ENCODE results near the gene RDH13.

The RDH13 gene

DNA sequence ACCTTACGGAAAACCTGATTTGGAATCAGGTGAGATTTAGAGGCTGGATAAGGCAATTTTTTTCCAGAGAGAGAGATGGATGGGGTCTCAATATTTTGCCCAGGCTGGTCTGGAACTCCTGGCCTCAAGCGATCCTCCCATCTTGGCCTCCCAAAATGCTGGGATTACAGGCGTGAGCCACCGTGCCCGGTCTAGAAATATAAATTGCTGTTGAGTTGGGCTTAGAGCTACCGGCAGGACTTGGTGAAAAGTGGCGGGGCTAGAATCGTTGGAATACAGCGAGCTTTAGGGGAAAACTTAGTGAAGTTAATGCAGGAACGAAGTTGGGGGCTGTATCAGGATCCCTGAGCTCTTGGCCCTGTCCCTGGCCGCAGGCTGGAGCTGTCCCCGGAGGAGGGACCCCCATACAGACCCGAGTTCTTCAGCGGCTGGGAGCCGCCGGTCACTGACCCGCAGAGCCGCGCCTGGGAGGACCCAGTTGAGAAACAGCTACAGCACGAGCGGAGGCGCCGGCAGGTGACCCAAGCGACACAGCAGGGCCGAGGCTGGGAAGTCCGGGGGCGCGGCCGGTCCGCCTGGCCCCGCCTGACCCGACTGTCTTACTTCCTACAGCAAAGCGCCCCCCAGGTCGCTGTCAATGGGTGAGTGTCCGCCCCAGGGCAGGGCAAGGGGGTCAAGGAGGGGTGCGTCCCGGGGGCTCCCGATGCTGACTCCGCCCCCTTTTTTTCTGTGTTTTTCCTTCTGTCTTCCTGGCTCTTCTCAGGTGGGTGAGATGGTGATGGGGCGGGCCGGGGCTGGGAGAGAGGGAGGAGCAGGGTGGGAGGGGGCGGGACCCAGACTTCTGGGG, 20.3 kb upstream of the RDH13 start:
- H3K4me1 ChIP-seq (ENCODE audit: control insufficient read depth, insufficient read depth, low read length, unreplicated experiment), result peaks cover 4% of the 10 kb centered on the region
- no peak overlapping the region for H3K4me3 ChIP-seq (ENCODE audit: low read depth, low read length)
- no peaks in the 10 kb centered on the region for H3K36me3 ChIP-seq (ENCODE audit: insufficient read depth, low read length)
- H3K27ac ChIP-seq (ENCODE audit: low read depth, low read length), result no peak overlapping the region
- peaks cover 28% of the 10 kb centered on the region for H3K27me3 ChIP-seq (ENCODE audit: insufficient read depth, low read length)
- no peaks in the 10 kb centered on the region for H3K79me2 ChIP-seq (ENCODE audit: control insufficient read depth, insufficient read depth, low read length, unreplicated experiment)
- no peak overlapping the region for H2AFZ ChIP-seq (ENCODE audit: low read length, unreplicated experiment)

DNA sequence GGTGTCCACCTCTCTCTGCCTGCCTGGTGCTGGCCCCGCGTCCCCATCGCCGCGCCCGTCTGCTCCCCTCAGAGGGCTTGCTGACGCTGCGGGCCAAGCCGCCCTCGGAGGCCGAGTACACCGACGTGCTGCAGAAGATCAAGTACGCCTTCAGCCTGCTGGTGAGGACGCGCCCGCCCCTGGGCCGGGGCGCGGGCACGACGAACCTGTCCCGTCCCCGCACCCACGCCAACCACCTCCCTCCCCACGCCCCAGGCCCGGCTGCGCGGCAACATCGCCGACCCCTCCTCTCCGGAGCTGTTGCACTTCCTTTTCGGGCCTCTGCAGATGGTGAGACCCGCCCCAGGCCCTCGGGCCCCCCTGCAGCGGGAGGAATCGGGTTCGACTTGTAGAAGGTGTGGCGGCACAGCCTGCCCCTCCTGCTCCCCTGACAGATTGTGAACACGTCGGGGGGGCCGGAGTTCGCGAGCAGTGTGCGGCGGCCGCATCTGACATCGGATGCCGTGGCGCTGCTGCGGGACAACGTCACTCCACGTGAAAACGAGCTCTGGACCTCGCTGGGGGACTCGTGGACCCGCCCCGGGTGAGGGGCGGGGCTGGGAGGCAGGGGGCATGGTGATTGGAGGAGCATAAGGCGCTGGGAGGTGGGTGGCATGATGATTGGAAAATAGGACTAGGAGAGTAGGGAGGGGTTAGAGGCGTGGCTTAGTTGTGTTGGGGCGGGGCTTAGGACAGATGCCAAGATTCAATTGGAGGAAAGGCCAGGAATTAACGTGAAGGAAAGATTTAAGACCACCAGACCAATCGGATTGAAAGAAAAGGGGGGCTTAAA, 19.3 kb upstream of the RDH13 start:
- Histone ChIP-seq H2AFZ (ENCODE audit: low read length, unreplicated experiment) (no peak overlapping the region), H3K27ac (ENCODE audit: low read depth, low read length) (no peak overlapping the region), H3K36me3 (ENCODE audit: insufficient read depth, low read length) (no peaks in the 10 kb centered on the region), H3K4me1 (ENCODE audit: control insufficient read depth, insufficient read depth, low read length, unreplicated experiment) (no peaks in the 10 kb centered on the region), H3K27me3 (ENCODE audit: insufficient read depth, low read length) (peaks cover 28% of the 10 kb centered on the region), H3K4me3 (ENCODE audit: low read depth, low read length) (peak overlapping the region; percentile 56), H3K79me2 (ENCODE audit: control insufficient read depth, insufficient read depth, low read length, unreplicated experiment) (no peaks in the 10 kb centered on the region)

GRCh38 chr19:55081770-55082019, 18.7 kb upstream of the RDH13 start:
- Histone ChIP-seq H2AFZ (ENCODE audit: low read length, unreplicated experiment) (no peak overlapping the region), H3K27ac (ENCODE audit: low read depth, low read length) (no peak overlapping the region), H3K4me1 (ENCODE audit: control insufficient read depth, insufficient read depth, low read length, unreplicated experiment) (no peaks in the 10 kb centered on the region), H3K27me3 (ENCODE audit: insufficient read depth, low read length) (peaks cover 28% of the 10 kb centered on the region), H3K79me2 (ENCODE audit: control insufficient read depth, insufficient read depth, low read length, unreplicated experiment) (no peaks in the 10 kb centered on the region), H3K4me3 (ENCODE audit: low read depth, low read length) (peak overlapping the region; percentile 56), H3K36me3 (ENCODE audit: insufficient read depth, low read length) (no peaks in the 10 kb centered on the region)

DNA sequence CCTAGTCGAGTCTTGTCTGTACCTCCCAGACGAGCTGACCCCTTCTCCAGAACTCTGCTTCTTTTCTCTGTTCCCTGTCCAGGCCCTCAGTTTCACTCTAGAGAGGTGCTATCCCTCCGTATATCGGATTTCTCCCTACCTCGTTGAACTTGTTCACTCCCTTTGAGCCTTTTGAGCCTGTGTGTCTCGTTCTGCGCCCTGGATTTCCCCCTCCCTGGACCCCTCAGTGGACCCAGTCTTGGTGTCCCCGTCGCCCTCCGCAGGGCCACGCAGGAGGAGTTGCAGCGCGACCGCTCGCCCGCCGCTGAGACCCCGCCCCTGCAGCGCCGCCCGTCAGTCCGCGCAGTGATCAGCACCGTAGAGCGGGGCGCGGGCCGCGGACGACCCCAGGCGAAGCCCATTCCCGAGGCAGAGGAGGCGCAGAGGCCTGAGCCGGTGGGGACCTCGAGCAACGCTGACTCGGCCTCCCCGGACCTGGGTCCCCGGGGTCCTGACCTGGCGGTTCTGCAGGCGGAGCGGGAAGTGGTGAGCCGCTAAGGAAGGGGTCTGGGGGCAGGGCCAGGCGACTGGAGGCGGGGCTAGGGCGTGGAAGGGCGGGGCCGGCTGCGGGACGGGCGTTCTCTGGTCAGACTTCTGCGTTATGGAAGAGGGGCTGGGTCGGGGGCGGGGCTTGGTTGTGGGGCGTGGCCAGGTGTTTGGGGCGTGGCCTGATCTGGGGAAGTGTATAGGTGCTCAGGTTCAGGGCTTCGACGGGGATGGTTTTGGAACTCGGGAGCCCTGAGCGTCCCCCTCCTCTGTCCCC, 18.2 kb upstream of the RDH13 start:
- peak overlapping the region; percentile 55 for H2AFZ ChIP-seq (ENCODE audit: low read length, unreplicated experiment)

GRCh38 chr19:55080121-55080967, 17.4 kb upstream of the RDH13 start:
- peak overlapping the region; percentile 78 for H3K4me3 ChIP-seq (ENCODE audit: low read depth, low read length)
- H2AFZ ChIP-seq (ENCODE audit: low read length, unreplicated experiment), result peak overlapping the region; percentile 83

More for the DNA sequence above, 18.2 kb upstream of the RDH13 start:
- Histone ChIP-seq H3K27ac (ENCODE audit: low read depth, low read length) (no peak overlapping the region), H3K4me1 (ENCODE audit: control insufficient read depth, insufficient read depth, low read length, unreplicated experiment) (no peaks in the 10 kb centered on the region), H3K4me3 (ENCODE audit: low read depth, low read length) (peak overlapping the region; percentile 78), H3K36me3 (ENCODE audit: insufficient read depth, low read length) (no peaks in the 10 kb centered on the region), H3K79me2 (ENCODE audit: control insufficient read depth, insufficient read depth, low read length, unreplicated experiment) (no peaks in the 10 kb centered on the region), H3K27me3 (ENCODE audit: insufficient read depth, low read length) (peaks cover 25% of the 10 kb centered on the region)

DNA sequence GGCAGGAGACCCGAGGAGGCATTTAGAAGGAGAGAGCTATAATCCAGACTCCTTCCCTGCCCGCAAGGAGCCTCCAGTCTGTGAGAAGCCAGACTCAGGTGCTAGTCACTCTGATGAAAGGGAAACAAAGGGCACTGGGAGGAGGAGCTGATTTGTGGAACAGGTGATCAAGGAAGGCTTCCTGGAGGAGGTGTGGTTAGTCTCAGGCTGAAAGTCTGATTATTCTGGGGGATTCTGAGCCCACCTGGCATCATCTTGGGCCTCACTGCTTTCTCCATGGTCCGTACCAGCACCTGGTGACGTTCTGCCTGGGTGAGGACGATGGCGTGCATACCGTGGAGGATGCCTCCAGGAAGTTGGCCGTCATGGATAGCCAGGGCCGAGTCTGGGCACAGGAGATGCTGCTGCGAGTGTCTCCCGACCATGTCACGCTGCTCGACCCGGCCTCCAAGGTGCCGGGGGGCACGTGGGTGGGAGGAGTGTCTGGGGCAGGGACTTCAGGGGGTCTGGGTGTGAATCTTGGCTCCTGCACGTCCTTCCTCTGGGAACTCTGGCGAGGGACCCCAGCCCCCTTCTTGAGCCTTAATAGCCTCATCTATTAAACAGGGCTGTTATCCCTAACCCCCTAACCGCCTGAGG, 16.6 kb upstream of the RDH13 start:
- Histone ChIP-seq H3K4me1 (ENCODE audit: control insufficient read depth, insufficient read depth, low read length, unreplicated experiment) (no peaks in the 10 kb centered on the region), H3K27ac (ENCODE audit: low read depth, low read length) (no peak overlapping the region), H2AFZ (ENCODE audit: low read length, unreplicated experiment) (no peak overlapping the region), H3K4me3 (ENCODE audit: low read depth, low read length) (no peak overlapping the region), H3K79me2 (ENCODE audit: control insufficient read depth, insufficient read depth, low read length, unreplicated experiment) (no peaks in the 10 kb centered on the region), H3K36me3 (ENCODE audit: insufficient read depth, low read length) (no peaks in the 10 kb centered on the region), H3K27me3 (ENCODE audit: insufficient read depth, low read length) (peaks cover 21% of the 10 kb centered on the region)

More at GRCh38 chr19:55080121-55080967, 17.4 kb upstream of the RDH13 start:
- Histone ChIP-seq H3K4me1 (ENCODE audit: control insufficient read depth, insufficient read depth, low read length, unreplicated experiment) (no peaks in the 10 kb centered on the region), H3K36me3 (ENCODE audit: insufficient read depth, low read length) (no peaks in the 10 kb centered on the region), H3K27me3 (ENCODE audit: insufficient read depth, low read length) (peaks cover 21% of the 10 kb centered on the region), H3K27ac (ENCODE audit: low read depth, low read length) (no peak overlapping the region), H3K79me2 (ENCODE audit: control insufficient read depth, insufficient read depth, low read length, unreplicated experiment) (no peaks in the 10 kb centered on the region)

GRCh38 chr19:55078996-55079395, 16.0 kb upstream of the RDH13 start:
- H3K4me1 ChIP-seq (ENCODE audit: control insufficient read depth, insufficient read depth, low read length, unreplicated experiment), result no peaks in the 10 kb centered on the region
- no peaks in the 10 kb centered on the region for H3K36me3 ChIP-seq (ENCODE audit: insufficient read depth, low read length)
- H2AFZ ChIP-seq (ENCODE audit: low read length, unreplicated experiment), result no peak overlapping the region
- no peak overlapping the region for H3K27ac ChIP-seq (ENCODE audit: low read depth, low read length)
- no peaks in the 10 kb centered on the region for H3K79me2 ChIP-seq (ENCODE audit: control insufficient read depth, insufficient read depth, low read length, unreplicated experiment)
- H3K4me3 ChIP-seq (ENCODE audit: low read depth, low read length), result no peak overlapping the region
- H3K27me3 ChIP-seq (ENCODE audit: insufficient read depth, low read length), result peaks cover 21% of the 10 kb centered on the region

DNA sequence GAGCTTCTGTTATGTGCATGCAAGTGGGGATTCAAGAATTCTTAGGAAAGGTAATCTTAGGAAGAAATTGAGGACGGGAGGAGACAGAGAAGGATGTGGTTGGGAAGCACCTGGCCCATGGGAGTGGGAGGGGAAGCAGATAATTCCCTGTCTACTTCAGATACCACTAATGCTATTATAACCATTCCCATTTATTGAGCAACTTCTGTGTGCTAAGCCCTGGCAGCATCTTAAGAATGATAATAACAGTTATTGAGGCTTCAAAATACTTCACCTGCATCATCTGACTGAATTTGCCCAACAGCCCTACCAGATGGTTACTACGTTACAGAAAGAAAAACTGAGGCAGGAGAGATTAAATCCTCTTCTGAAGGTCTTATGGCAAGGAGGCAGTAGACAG, 14.2 kb upstream of the RDH13 start:
- Histone ChIP-seq H3K79me2 (ENCODE audit: control insufficient read depth, insufficient read depth, low read length, unreplicated experiment) (no peaks in the 10 kb centered on the region), H3K36me3 (ENCODE audit: insufficient read depth, low read length) (no peaks in the 10 kb centered on the region), H2AFZ (ENCODE audit: low read length, unreplicated experiment) (no peak overlapping the region), H3K4me1 (ENCODE audit: control insufficient read depth, insufficient read depth, low read length, unreplicated experiment) (no peaks in the 10 kb centered on the region), H3K27me3 (ENCODE audit: insufficient read depth, low read length) (peaks cover 6% of the 10 kb centered on the region), H3K4me3 (ENCODE audit: low read depth, low read length) (no peak overlapping the region), H3K27ac (ENCODE audit: low read depth, low read length) (no peak overlapping the region)

GRCh38 chr19:55076321-55076720, 13.4 kb upstream of the RDH13 start:
- H3K4me3 ChIP-seq (ENCODE audit: low read depth, low read length), result no peak overlapping the region
- H3K36me3 ChIP-seq (ENCODE audit: insufficient read depth, low read length), result no peaks in the 10 kb centered on the region
- no peaks in the 10 kb centered on the region for H3K79me2 ChIP-seq (ENCODE audit: control insufficient read depth, insufficient read depth, low read length, unreplicated experiment)
- no peak overlapping the region for H2AFZ ChIP-seq (ENCODE audit: low read length, unreplicated experiment)
- H3K27ac ChIP-seq (ENCODE audit: low read depth, low read length), result no peak overlapping the region
- peaks cover 3% of the 10 kb centered on the region for H3K4me1 ChIP-seq (ENCODE audit: control insufficient read depth, insufficient read depth, low read length, unreplicated experiment)
- no peaks in the 10 kb centered on the region for H3K27me3 ChIP-seq (ENCODE audit: insufficient read depth, low read length)
